Measurements from ENCODE around the gene MRPS6.

Gene MRPS6

GRCh38 chr21:34073032-34073748 is at the start of gene MRPS6, which contains the start of gene SLC5A3:
Gene MRPS6 (plus strand): TSS chr21:34073578. CDS start chr21:34073701, 123 bp downstream.
Gene SLC5A3 (plus strand): TSS chr21:34073578. CDS start chr21:34095199, 21,621 bp downstream.
- peak; percentile 66 for DNase-seq (ENCODE audit: low read depth)

GRCh38 chr21:34023691-34024373 is 49.5 kb upstream of the MRPS6 start:
- DNase-seq (ENCODE audit: low read depth) = no peak

GRCh38 chr21:34024374-34024693 is 49.0 kb upstream of the MRPS6 start:
- DNase-seq (ENCODE audit: low read depth) = no peak

- no peak for DNase-seq (ENCODE audit: low read depth)
These were observed 45.5 kb upstream of the MRPS6 start for GRCh38 chr21:34027721-34028461.

GRCh38 chr21:34029743-34030528 is 43.4 kb upstream of the MRPS6 start:
- DNase-seq (ENCODE audit: low read depth) = no peak

- DNase-seq (ENCODE audit: low read depth) = no peak
These were observed 41.5 kb upstream of the MRPS6 start for GRCh38 chr21:34031835-34032370.

- DNase-seq (ENCODE audit: low read depth) = no peak
These were observed 38.9 kb upstream of the MRPS6 start for GRCh38 chr21:34034369-34035014.

GRCh38 chr21:34035619-34036354 is 37.6 kb upstream of the MRPS6 start:
- DNase-seq (ENCODE audit: low read depth) = no peak

- no peak for DNase-seq (ENCODE audit: low read depth)
These were observed 36.2 kb upstream of the MRPS6 start for GRCh38 chr21:34037009-34037795.

GRCh38 chr21:34039678-34040382 is 33.5 kb upstream of the MRPS6 start:
- no peak for DNase-seq (ENCODE audit: low read depth)

GRCh38 chr21:34042735-34043134 is 30.6 kb upstream of the MRPS6 start:
- no peak for DNase-seq (ENCODE audit: low read depth)

GRCh38 chr21:34043333-34043732 is 30.0 kb upstream of the MRPS6 start:
- DNase-seq (ENCODE audit: low read depth) = no peak

- DNase-seq (ENCODE audit: low read depth) = no peak
These were observed 26.5 kb upstream of the MRPS6 start for GRCh38 chr21:34046917-34047316.

GRCh38 chr21:34047835-34048234 is 25.5 kb upstream of the MRPS6 start:
- no peak for DNase-seq (ENCODE audit: low read depth)

GRCh38 chr21:34052171-34052570 is 21.2 kb upstream of the MRPS6 start:
- DNase-seq (ENCODE audit: low read depth) = no peak

- DNase-seq (ENCODE audit: low read depth) = no peak
These were observed 19.1 kb upstream of the MRPS6 start for GRCh38 chr21:34054259-34054658.

GRCh38 chr21:34055615-34056014 is 17.8 kb upstream of the MRPS6 start:
- DNase-seq (ENCODE audit: low read depth) = no peak

GRCh38 chr21:34061983-34062382 is 11.4 kb upstream of the MRPS6 start:
- no peak for DNase-seq (ENCODE audit: low read depth)

GRCh38 chr21:34065027-34065426 is 8.4 kb upstream of the MRPS6 start:
- DNase-seq (ENCODE audit: low read depth) = no peak
